Hepatocyte (in vitro differentiated cells): ENCODE measurements around the gene ZNF319.

Source experiments
- CTCF ChIP-seq: fragments of 200-600 bp; sonication (generic); IDR thresholded peaks from 2 replicates; pipeline ENCODE4 v1.5.1; 2016; ENCODE audit warnings: antibody characterized with exemption, mild to moderate bottlenecking; ENCODE audit not compliant: poor library complexity
- EZH2 ChIP-seq: fragments of 200-600 bp; sonication (generic); IDR thresholded peaks from 2 replicates; pipeline ENCODE4 v1.6.1; 2016; ENCODE audit warnings: antibody characterized with exemption, mild to moderate bottlenecking, borderline replicate concordance

- no peak for TF ChIP-seq CTCF
- TF ChIP-seq EZH2: no peak
Observed at GRCh38 chr16:58047557-58048348, 47.3 kb upstream of the ZNF319 start.
